Psoas muscle (tissue), 8 donors: ENCODE data around the gene USP48. TPM values are rescaled to one million over a fixed set of nuclear protein-coding genes. Genes with fewer than 3 reads are reported as not detected.

Experiments
- ATAC-seq, 4 donors: fragments of 200-7000 bp; cut with Tn5 transposase; one replicate each; pipeline ENCODE4 v1.9.1; 2020; ENCODE audit warnings: moderate library complexity in 3 of 4, mild to moderate bottlenecking in 2 of 4
- DNase-seq, 2 donors: peaks; one replicate each; pipeline ENCODE4 v3.0.0-alpha.2; 2020
- H3K27ac ChIP-seq: fragments of 200-600 bp; one replicate; pipeline ENCODE4 v1.8.0; 2022
- H3K27me3 ChIP-seq, 3 donors: fragments of 200-600 bp in 1 of 3; one replicate each; pipeline versions ENCODE4 v1.6.1 to v1.8.0; 2013 to 2022; ENCODE audit warnings: low read length in 2 of 3, mild to moderate bottlenecking in 2 of 3, moderate library complexity in 1 of 3; ENCODE audit not compliant: insufficient read depth in 3 of 3
- H3K36me3 ChIP-seq, 2 donors: fragments of 200-600 bp in 1 of 2; one replicate each; pipeline versions ENCODE4 v1.6.1 to v1.8.0; 2013 to 2022; ENCODE audit warnings: low read depth in 1 of 2, mild to moderate bottlenecking in 1 of 2, moderate library complexity in 1 of 2; ENCODE audit not compliant: insufficient read depth in 1 of 2
- H3K4me1 ChIP-seq: fragments of 200-600 bp; one replicate; pipeline ENCODE4 v1.8.0; 2022
- H3K4me3 ChIP-seq: fragments of 200-600 bp; one replicate; pipeline ENCODE4 v1.8.0; 2022; ENCODE audit warnings: mild to moderate bottlenecking
- H3K9me3 ChIP-seq: fragments of 200-600 bp; one replicate; pipeline ENCODE4 v1.8.0; 2022
- CTCF ChIP-seq: fragments of 200-600 bp; IDR thresholded peaks from one replicate; pipeline ENCODE4 v1.8.0; 2022; ENCODE audit warnings: antibody characterized with exemption
- WGBS, 3 donors: extraction: QIAGEN DNeasy Blood & Tissue Kit; methylation state at CpG; one replicate each; pipeline versions ENCODE4 v1.1.6 to v1.1.7; 2013; 5-methylcytosine and 5-hydroxymethylcytosine counted together
- intact Hi-C, 2 donors: fragments of 100-400 bp; cut with DNase I; formaldehyde crosslinking; loops; one replicate each; pipeline versions ENCODE4 v1.11.0 to v1.14.2; 2022
- polyA plus RNA-seq, 3 donors: library from polyadenylated mRNA; stranded (reverse); fragments of 200-250 nt; gene quantifications; one replicate each; pipeline ENCODE4 v1.2.3, GENCODE V29; 2013
- total RNA-seq, 4 donors: library from RNA; stranded (reverse); fragmentation: NEBNext Ultra II Directional in 2 of 4; extraction: Animal tissue kit (Norgen Biotek cat#: 25700) in 2 of 4; gene quantifications; one replicate each; pipeline versions ENCODE4 v1.2.1 to v1.2.4, GENCODE V29; 2021 to 2023
- donor health status: healthy with polysubstance abuse.
- donor health status: DM: no; HTN: no; CAD: no; lungs with moderate emphysema.
- donor health status: Bipolar disorder and iron deficiency.
- donor health status: healthy.
- donor health status: DM: yes; HTN: yes; CAD: no.
- donor health status: DM: no; HTN: no; CAD: no.
- donor health status: DM: no; HTN: no; CAD: no.
- donor health status: DM: yes; HTN: yes; CAD: no.

The USP48 gene
- total and polyA plus RNA-seq, 7 donors, result 9.7 to 35.9 (median 20.3) TPM

DNA sequence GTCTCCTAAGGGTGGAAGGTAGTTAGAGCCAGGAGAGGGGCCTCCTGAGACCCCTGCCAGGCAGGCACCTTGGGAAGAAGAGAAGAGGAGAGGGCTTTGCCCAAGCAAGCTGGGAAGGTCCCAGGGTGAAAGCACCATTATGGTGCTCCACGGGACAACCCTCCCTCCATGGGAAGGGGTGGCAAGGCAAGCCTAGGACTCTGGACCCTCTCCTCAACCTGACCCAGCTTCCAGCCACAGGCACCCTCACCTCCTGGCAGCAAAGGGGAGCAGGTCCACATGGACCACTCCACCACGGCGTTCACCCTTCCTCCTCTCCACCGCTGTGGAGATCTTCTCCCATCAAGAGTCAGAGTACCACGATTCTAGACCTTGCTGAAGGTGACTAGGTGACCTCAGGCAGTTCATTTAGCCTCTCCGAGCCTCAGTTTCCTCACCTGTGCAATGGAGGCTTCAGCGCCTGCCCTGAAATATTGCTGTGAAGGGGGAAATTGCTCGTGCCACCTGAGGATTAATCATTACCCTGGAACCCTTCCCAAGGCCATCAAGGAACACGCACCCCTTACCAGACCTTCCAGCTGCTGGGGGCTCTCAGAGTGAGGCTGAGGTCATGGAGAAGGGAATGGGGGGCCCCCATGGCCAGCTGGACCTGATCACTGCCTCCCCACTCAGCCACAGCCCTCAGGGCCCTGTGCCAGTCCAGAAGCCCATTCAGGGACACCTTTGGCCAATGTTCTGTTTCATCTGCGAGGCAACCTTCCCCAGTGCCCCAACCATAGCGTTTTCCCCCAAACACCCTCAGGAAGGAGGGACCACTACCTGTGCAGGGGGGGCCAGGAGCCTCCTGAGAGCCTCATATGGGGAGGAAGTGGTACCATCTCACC, 115.4 kb downstream of the USP48 start:
- Histone ChIP-seq H3K27me3 (peaks cover 0 to 80% (median 33%) of the 10 kb centered on the region in 3 donors), H3K4me1 (peaks cover 11% of the 10 kb centered on the region), H3K9me3 (no peaks in the 10 kb centered on the region), H3K36me3 (no peaks in the 10 kb centered on the region), H3K4me3 (no peak overlapping the region), H3K27ac (no peak overlapping the region)
- 78 to 81% (median 80%) methylated on average over 11 of the region's 11 CpGs for WGBS, 3 donors
- DNase-seq (no peak), ATAC-seq (no peak)
- intact Hi-C loops, result no loop called here
- TF ChIP-seq CTCF, result no peak

- WGBS, 3 donors, result 52 to 62% (median 56%) methylated on average over 22 of the region's 22 CpGs
- intact Hi-C loops, result no loop called here
Observed at GRCh38 chr1:21666576-21667320, 116.2 kb downstream of the USP48 start.

DNA sequence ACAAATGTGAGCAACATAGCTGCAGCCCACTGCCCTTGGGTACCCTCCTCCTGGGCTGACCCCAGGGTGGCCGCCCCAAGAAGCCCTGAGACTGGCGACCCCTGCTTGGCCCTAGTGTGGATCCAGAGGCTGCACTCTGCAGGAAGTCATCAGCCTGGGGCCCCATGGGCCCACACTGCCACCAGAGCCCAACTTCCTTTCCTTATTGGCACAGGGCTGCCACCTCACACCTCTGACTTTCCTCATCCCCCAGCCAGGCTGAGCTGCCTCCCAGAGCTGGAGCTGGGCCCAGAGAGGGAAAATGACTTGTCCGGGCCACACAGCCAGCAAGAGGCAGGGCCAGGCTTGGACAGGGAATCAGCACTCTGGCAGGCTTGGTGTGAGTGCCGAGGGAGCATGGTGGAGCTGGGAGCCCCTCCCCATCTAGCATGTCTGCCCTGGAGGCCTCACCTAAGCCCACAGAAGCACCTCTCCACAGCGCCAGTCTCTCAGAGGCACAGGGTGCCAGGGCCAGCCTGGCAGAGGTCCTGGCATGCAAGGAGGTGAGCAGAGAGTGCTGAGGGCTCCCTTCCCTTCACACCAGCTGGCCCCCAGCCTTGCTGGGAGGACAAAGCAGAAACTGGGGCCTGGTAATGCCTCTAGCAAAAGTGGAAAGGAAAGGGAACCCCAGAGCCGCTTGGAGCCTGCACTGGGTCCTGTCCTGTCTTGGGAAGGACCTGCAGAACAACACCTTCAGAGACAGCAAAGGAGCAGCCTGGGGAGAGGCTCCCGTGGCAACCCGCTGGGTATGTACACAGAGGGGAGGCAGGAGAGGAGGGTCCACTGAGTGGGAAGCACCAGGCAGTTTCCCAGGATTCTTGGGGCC, 117.0 kb downstream of the USP48 start:
- peaks cover 0 to 96% (median 33%) of the 10 kb centered on the region in 3 donors for H3K27me3 ChIP-seq
- DNase-seq, result no peak
- no peaks in the 10 kb centered on the region for H3K36me3 ChIP-seq
- H3K4me3 ChIP-seq, result no peak overlapping the region
- peaks cover 10% of the 10 kb centered on the region for H3K4me1 ChIP-seq
- no peaks in the 10 kb centered on the region for H3K9me3 ChIP-seq
- ATAC-seq, result no peak
- no peak overlapping the region for H3K27ac ChIP-seq
- no peak for TF ChIP-seq CTCF
- intact Hi-C loops, result no loop called here
- 60 to 62% (median 60%) methylated on average over 8 of the region's 8 CpGs for WGBS, 3 donors

More at GRCh38 chr1:21666576-21667320, 116.2 kb downstream of the USP48 start:
- H3K9me3 ChIP-seq, result no peaks in the 10 kb centered on the region
- H3K36me3 ChIP-seq, result no peaks in the 10 kb centered on the region
- H3K27me3 ChIP-seq, result peaks cover 0 to 88% (median 33%) of the 10 kb centered on the region in 3 donors
- no peak overlapping the region for H3K27ac ChIP-seq
- peaks cover 10% of the 10 kb centered on the region for H3K4me1 ChIP-seq
- no peak for ATAC-seq
- no peak overlapping the region for H3K4me3 ChIP-seq
- DNase-seq, result no peak
- TF ChIP-seq CTCF, result no peak

DNA sequence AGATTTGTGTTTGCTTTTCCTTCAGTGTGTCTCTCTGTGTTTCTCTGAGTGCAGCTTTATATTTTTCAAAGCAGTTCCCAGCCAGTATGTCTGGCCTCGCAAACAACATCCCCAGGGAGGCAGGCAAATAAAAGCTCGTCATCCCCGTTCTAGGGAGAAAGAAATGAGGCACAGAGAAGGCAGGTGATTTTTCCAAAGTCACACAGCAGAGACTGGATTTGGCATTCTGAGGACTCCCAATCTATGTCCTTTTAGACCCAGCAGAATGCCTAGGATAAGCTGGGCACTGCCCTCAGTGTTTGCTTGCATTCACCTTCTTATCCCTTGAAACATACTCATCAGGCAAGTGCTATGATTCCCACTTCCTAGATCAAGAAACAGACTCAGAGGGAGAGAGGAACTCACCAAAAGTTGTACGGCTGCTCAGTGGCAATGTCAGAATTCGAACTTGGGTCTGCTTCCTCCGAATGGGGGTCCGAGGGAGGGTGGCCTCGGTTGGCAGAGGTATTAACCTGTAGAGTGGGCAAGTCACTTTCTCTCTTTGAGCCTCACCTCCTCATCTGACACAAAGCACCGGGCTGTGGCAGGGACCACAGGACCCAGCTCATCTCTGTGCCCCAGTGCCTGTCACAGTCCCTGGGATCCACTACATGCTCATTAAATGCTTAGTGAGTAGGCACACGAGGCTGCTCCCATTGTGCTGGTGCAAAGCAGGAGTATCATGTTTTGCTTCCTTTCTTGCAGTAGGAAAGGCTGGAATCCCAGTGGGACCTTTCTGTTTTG, 118.0 kb downstream of the USP48 start:
- Histone ChIP-seq H3K4me1 (peaks cover 10% of the 10 kb centered on the region), H3K27me3 (peaks cover 0 to 98% (median 33%) of the 10 kb centered on the region in 3 donors), H3K9me3 (no peaks in the 10 kb centered on the region), H3K36me3 (no peaks in the 10 kb centered on the region), H3K4me3 (no peak overlapping the region), H3K27ac (no peak overlapping the region)
- DNase-seq, result no peak
- WGBS, 3 donors, result 57 to 63% (median 58%) methylated on average over 10 of the region's 10 CpGs
- intact Hi-C loops, result no loop called here
- no peak for ATAC-seq
- no peak for TF ChIP-seq CTCF
